HepG2 (cell line): ENCODE results near the gene TEDC2. TPM values are rescaled to one million over a fixed set of nuclear protein-coding genes. Genes with fewer than 3 reads are reported as not detected.
A peak's percentile ranks its signal among the peaks of the same experiment; 100 is the strongest.

ENCODE experiments used
- ATAC-seq: fragments of 200-7000 bp; cut with Tn5 transposase; 3 replicates; pipeline ENCODE4 v1.9.1; 2020; ENCODE audit warnings: mild to moderate bottlenecking, moderate library complexity
- BruUV-seq: library from RNA; stranded (reverse); fragments of 400-500 nt; replicated peaks from 2 replicates; lab custom pipeline; 2021; lab: Mats Ljungman, UMichigan
- CTCF ChIA-PET: fragments of 300-600 bp; formaldehyde crosslinking; extraction: SDS; loops from one replicate; lab custom pipeline; 2021; ENCODE audit warnings: low total read pairs, inconsistent platforms, low intra/inter-chr PET ratio; lab: Yijun Ruan, JAX
- POLR2A ChIA-PET: fragments of 350-600 bp; sonication (Branson Sonifier 250); formaldehyde crosslinking; loops from one replicate; lab custom pipeline; 2020; ENCODE audit warnings: antibody characterized with exemption, inconsistent platforms; lab: Yijun Ruan, JAX
- DNase-seq: peaks from one replicate; pipeline ENCODE4 v3.0.0-alpha.2; 2015; ENCODE audit warnings: low spot score
- FAIRE-seq: peaks from 3 replicates; lab custom pipeline; 2011; peaks lifted over from hg19 to GRCh38; lab: Jason Lieb, UNC
- H2AFZ ChIP-seq: one replicate; pipeline ENCODE4 v1.6.1; 2011; ENCODE audit warnings: low read length, inconsistent platforms
- H3K27ac ChIP-seq: fragments of 300-600 bp; 3 replicates; pipeline ENCODE4 v1.8.0; 2011; ENCODE audit warnings: mixed run types, mild to moderate bottlenecking, mixed read lengths, low read length, inconsistent platforms; ENCODE audit not compliant: insufficient read depth; ENCODE audit errors: extremely low read length
- H3K27me3 ChIP-seq, 2 experiments: fragments of 200-600 bp in 1 of 2; 2 replicates in 1 of 2; 3 replicates in 1 of 2; pipeline versions ENCODE4 v1.6.0 to v1.8.0; 2011; ENCODE audit warnings: low read length in 2 of 2, mild to moderate bottlenecking in 2 of 2, moderate library complexity in 2 of 2, inconsistent platforms in 1 of 2; ENCODE audit not compliant: insufficient read depth in 2 of 2, control insufficient read depth in 1 of 2
- H3K36me3 ChIP-seq, 2 experiments: fragments of 200-600 bp in 1 of 2; replicated peaks in 1 of 2; 2 replicates in 1 of 2; 3 replicates in 1 of 2; pipeline versions ENCODE4 v1.5.1 to v1.8.0; 2011; ENCODE audit warnings: low read length in 2 of 2, inconsistent platforms in 1 of 2; ENCODE audit not compliant: insufficient read depth in 2 of 2, control insufficient read depth in 1 of 2
- H3K4me1 ChIP-seq: 2 replicates; pipeline ENCODE4 v1.5.1; 2012; ENCODE audit warnings: low read length, inconsistent platforms; ENCODE audit not compliant: insufficient read depth
- H3K4me2 ChIP-seq: 2 replicates; pipeline ENCODE4 v1.6.0; 2011; ENCODE audit warnings: low read depth, low read length, inconsistent platforms
- H3K4me3 ChIP-seq, 3 experiments: fragments of 200-600 bp in 1 of 3; sonication (generic), shearing (Covaris generic) in 1 of 3; replicated peaks in 1 of 3; 2 replicates each; pipeline ENCODE4 v1.5.1; 2011 to 2016; ENCODE audit warnings: low read length in 3 of 3, inconsistent platforms in 2 of 3, low read depth in 2 of 3, mild to moderate bottlenecking in 2 of 3, control low read depth in 1 of 3, mixed read lengths in 1 of 3; ENCODE audit not compliant: insufficient read depth in 1 of 3
- H3K79me2 ChIP-seq: one replicate; pipeline ENCODE4 v1.6.1; 2011; ENCODE audit warnings: low read length, inconsistent platforms; ENCODE audit not compliant: insufficient read depth
- H3K9ac ChIP-seq: 2 replicates; pipeline ENCODE4 v1.6.0; 2011; ENCODE audit warnings: mild to moderate bottlenecking, low read depth, low read length, inconsistent platforms; ENCODE audit not compliant: insufficient read depth
- H3K9me3 ChIP-seq: 2 replicates; pipeline ENCODE4 v1.5.1; 2012; ENCODE audit warnings: mild to moderate bottlenecking, low read length
- H4K20me1 ChIP-seq: 2 replicates; pipeline ENCODE4 v1.6.0; 2011; ENCODE audit warnings: inconsistent platforms, mild to moderate bottlenecking, low read length, moderate library complexity; ENCODE audit not compliant: insufficient read depth
- CREB1 ChIP-seq, 2 experiments: fragments of 450-650 bp in 1 of 2; IDR thresholded peaks; 2 replicates each; pipeline ENCODE4 v1.6.1; 2016 to 2017; ENCODE audit warnings: control low read depth in 1 of 2, mild to moderate bottlenecking in 1 of 2, missing compliant biosample characterization in 1 of 2, missing genetic modification characterization in 1 of 2
- HOXA9 ChIP-seq: sonication (generic); formaldehyde crosslinking; IDR thresholded peaks from 2 replicates; pipeline ENCODE4 v1.8.1; 2022; ENCODE audit warnings: missing genetic modification reagents, mild to moderate bottlenecking, moderate library complexity, borderline replicate concordance
- MATR3 ChIP-seq: sonication (generic); formaldehyde crosslinking; IDR thresholded peaks from 2 replicates; pipeline ENCODE4 v1.4.0; 2020; ENCODE audit warnings: missing genetic modification reagents
- MTA1 ChIP-seq: sonication (generic); formaldehyde crosslinking; IDR thresholded peaks from 2 replicates; pipeline ENCODE4 v1.4.0; 2020; ENCODE audit warnings: missing genetic modification reagents, mild to moderate bottlenecking, borderline replicate concordance
- TAF1 ChIP-seq: sonication (generic); formaldehyde crosslinking; IDR thresholded peaks from 2 replicates; pipeline ENCODE4 v1.4.0; 2020; ENCODE audit warnings: missing genetic modification reagents
- TEAD2 ChIP-seq: sonication (generic); formaldehyde crosslinking; IDR thresholded peaks from 2 replicates; pipeline ENCODE4 v1.9.0; 2021; ENCODE audit warnings: missing genetic modification reagents
- ZNF138 ChIP-seq: sonication (generic); formaldehyde crosslinking; IDR thresholded peaks from 2 replicates; pipeline ENCODE4 v1.5.0; 2020; ENCODE audit warnings: mild to moderate bottlenecking, low read depth, missing genetic modification reagents
- ZNF501 ChIP-seq: sonication (generic); formaldehyde crosslinking; IDR thresholded peaks from 2 replicates; pipeline ENCODE4 v1.5.1; 2020; ENCODE audit warnings: mild to moderate bottlenecking, moderate library complexity, missing genetic modification reagents
- ZNF597 ChIP-seq: sonication (generic); formaldehyde crosslinking; IDR thresholded peaks from 2 replicates; pipeline ENCODE4 v1.5.0; 2020; ENCODE audit warnings: missing genetic modification reagents
- ZNF678 ChIP-seq: sonication (generic); formaldehyde crosslinking; IDR thresholded peaks from 2 replicates; pipeline ENCODE4 v1.4.0; 2020; ENCODE audit warnings: mild to moderate bottlenecking, missing genetic modification reagents
- ZNF709 ChIP-seq: sonication (generic); formaldehyde crosslinking; IDR thresholded peaks from 2 replicates; pipeline ENCODE4 v1.5.0; 2020; ENCODE audit warnings: mild to moderate bottlenecking, missing genetic modification reagents
- ZNF724P ChIP-seq: sonication (generic); formaldehyde crosslinking; IDR thresholded peaks from 2 replicates; pipeline ENCODE4 v1.8.0; 2022; ENCODE audit warnings: missing genetic modification reagents, borderline replicate concordance
- ZSCAN21 ChIP-seq: sonication (generic); formaldehyde crosslinking; IDR thresholded peaks from 2 replicates; pipeline ENCODE4 v1.8.0; 2022; ENCODE audit warnings: mild to moderate bottlenecking, missing genetic modification reagents, moderate library complexity, borderline replicate concordance
- WGBS: methylation state at CpG from one replicate; pipeline ENCODE4 v1.1.6; 2017; ENCODE audit warnings: low lambda C conversion rate; 5-methylcytosine and 5-hydroxymethylcytosine counted together
- in situ Hi-C: cut with HindIII; loops from 2 replicates; pipeline ENCODE4 v1.10.0; 2017; ENCODE audit warnings: low pct_unique_long_range_greater_than_20kb; ENCODE audit not compliant: extremely low pct_ligation_motif_present
- intact Hi-C: fragments of 100-400 bp; cut with micrococcal nuclease; formaldehyde crosslinking; loops from one replicate; pipeline ENCODE4 v1.10.0; 2022; ENCODE audit not compliant: unreplicated experiment
- polyA plus RNA-seq, 8 experiments: library from polyadenylated mRNA; depleted of rRNA in 3 of 8; stranded (reverse) in 7 of 8; unstranded in 1 of 8; fragments of >200 nt; fragmentation: Illumina TruSeq in 4 of 8; extraction: Trizol in 4 of 8; gene quantifications; 2 replicates each; pipeline versions ENCODE4 v1.2.1 to v1.2.3, GENCODE V29; 2011 to 2016; ENCODE audit warnings: low read depth in 4 of 8, missing spikeins in 1 of 8, mixed read lengths in 1 of 8; ENCODE audit not compliant: insufficient read depth in 1 of 8
- total RNA-seq, 5 experiments: library from RNA; depleted of rRNA; stranded (reverse); fragments of >200 nt; fragmentation: Illumina TruSeq; extraction: Trizol; gene quantifications; 2 replicates each; pipeline ENCODE4 v1.2.3, GENCODE V29; 2016; ENCODE audit warnings: low read depth in 1 of 5
- TF ChIP-seq, protein P1 (sequence below): sonication (generic); formaldehyde crosslinking; IDR thresholded peaks from 2 replicates; pipeline ENCODE4 v1.5.0; 2020; ENCODE audit warnings: mild to moderate bottlenecking, missing genetic modification reagents, moderate library complexity
- TF ChIP-seq, protein P2 (sequence below): IDR thresholded peaks from 2 replicates; pipeline ENCODE4 v1.6.1; 2016; ENCODE audit warnings: missing biosample characterization, missing genetic modification reagents, low read depth
- TF ChIP-seq, protein P3 (sequence below): sonication (generic); formaldehyde crosslinking; IDR thresholded peaks from 2 replicates; pipeline ENCODE4 v1.5.0; 2020; ENCODE audit warnings: mild to moderate bottlenecking, missing genetic modification reagents
- TF ChIP-seq, protein P4 (sequence below): sonication (generic); formaldehyde crosslinking; IDR thresholded peaks from 2 replicates; pipeline ENCODE4 v1.4.0; 2020; ENCODE audit warnings: mild to moderate bottlenecking, missing genetic modification reagents

The TEDC2 gene
- total and polyA plus RNA-seq, 2 of the 13 experiments (the other 11 are each of a cell fraction or from before 2014, with no cell fraction given): 6.2 to 24.4 TPM

- intact Hi-C loops: no loop called here
- BruUV-seq: no TSS peak
- TF ChIP-seq CREB1 (IDR thresholded peaks at IDR 0.05) (no peak), CREB1 (CRISPR knock-in tag; IDR thresholded peaks at IDR 0.05) (no peak), TEAD2 (CRISPR knock-in tag) (no peak), ZNF138 (CRISPR knock-in tag) (no peak), MTA1 (CRISPR knock-in tag) (no peak), ZNF709 (CRISPR knock-in tag) (no peak), MATR3 (CRISPR knock-in tag) (no peak), ZNF501 (CRISPR knock-in tag) (no peak), ZNF597 (CRISPR knock-in tag) (no peak), HOXA9 (CRISPR knock-in tag) (no peak), TAF1 (CRISPR knock-in tag) (no peak; the same call in 1 of the 2 replicates), ZNF678 (CRISPR knock-in tag) (no peak), ZSCAN21 (CRISPR knock-in tag) (peak; percentile 10), ZNF724P (CRISPR knock-in tag) (no peak)
- TF ChIP-seq, protein P1, sequence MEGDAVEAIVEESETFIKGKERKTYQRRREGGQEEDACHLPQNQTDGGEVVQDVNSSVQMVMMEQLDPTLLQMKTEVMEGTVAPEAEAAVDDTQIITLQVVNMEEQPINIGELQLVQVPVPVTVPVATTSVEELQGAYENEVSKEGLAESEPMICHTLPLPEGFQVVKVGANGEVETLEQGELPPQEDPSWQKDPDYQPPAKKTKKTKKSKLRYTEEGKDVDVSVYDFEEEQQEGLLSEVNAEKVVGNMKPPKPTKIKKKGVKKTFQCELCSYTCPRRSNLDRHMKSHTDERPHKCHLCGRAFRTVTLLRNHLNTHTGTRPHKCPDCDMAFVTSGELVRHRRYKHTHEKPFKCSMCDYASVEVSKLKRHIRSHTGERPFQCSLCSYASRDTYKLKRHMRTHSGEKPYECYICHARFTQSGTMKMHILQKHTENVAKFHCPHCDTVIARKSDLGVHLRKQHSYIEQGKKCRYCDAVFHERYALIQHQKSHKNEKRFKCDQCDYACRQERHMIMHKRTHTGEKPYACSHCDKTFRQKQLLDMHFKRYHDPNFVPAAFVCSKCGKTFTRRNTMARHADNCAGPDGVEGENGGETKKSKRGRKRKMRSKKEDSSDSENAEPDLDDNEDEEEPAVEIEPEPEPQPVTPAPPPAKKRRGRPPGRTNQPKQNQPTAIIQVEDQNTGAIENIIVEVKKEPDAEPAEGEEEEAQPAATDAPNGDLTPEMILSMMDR: no peak
- TF ChIP-seq, protein P2, sequence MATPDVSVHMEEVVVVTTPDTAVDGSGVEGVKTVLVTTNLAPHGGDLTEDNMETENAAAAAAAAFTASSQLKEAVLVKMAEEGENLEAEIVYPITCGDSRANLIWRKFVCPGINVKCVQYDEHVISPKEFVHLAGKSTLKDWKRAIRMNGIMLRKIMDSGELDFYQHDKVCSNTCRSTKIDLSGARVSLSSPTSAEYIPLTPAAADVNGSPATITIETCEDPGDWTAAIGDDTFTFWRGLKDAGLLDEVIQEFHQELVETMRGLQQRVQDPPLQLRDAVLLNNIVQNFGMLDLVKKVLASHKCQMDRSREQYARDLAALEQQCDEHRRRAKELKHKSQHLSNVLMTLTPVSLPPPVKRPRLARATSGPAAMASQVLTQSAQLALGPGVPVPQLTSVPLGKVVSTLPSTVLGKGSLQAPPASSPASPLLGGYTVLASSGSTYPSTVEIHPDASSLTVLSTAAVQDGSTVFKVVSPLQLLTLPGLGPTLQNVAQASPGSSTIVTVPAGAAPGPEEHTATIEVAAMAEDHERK (CRISPR knock-in tag): no peak
- TF ChIP-seq, protein P3, sequence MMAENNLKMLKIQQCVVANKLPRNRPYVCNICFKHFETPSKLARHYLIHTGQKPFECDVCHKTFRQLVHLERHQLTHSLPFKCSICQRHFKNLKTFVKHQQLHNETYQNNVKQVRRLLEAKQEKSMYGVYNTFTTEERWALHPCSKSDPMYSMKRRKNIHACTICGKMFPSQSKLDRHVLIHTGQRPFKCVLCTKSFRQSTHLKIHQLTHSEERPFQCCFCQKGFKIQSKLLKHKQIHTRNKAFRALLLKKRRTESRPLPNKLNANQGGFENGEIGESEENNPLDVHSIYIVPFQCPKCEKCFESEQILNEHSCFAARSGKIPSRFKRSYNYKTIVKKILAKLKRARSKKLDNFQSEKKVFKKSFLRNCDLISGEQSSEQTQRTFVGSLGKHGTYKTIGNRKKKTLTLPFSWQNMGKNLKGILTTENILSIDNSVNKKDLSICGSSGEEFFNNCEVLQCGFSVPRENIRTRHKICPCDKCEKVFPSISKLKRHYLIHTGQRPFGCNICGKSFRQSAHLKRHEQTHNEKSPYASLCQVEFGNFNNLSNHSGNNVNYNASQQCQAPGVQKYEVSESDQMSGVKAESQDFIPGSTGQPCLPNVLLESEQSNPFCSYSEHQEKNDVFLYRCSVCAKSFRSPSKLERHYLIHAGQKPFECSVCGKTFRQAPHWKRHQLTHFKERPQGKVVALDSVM (CRISPR knock-in tag): no peak
- TF ChIP-seq, protein P4, sequence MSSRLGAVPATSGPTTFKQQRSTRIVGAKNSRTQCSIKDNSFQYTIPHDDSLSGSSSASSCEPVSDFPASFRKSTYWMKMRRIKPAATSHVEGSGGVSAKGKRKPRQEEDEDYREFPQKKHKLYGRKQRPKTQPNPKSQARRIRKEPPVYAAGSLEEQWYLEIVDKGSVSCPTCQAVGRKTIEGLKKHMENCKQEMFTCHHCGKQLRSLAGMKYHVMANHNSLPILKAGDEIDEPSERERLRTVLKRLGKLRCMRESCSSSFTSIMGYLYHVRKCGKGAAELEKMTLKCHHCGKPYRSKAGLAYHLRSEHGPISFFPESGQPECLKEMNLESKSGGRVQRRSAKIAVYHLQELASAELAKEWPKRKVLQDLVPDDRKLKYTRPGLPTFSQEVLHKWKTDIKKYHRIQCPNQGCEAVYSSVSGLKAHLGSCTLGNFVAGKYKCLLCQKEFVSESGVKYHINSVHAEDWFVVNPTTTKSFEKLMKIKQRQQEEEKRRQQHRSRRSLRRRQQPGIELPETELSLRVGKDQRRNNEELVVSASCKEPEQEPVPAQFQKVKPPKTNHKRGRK (CRISPR knock-in tag): no peak
Observed at GRCh38 chr16:2460391-2460713, 443 bp downstream of the TEDC2 start.

More at GRCh38 chr16:2460391-2460713, 443 bp downstream of the TEDC2 start:
- Histone ChIP-seq H4K20me1 (no peaks in the 10 kb centered on the region), H3K27me3 (no peaks in the 10 kb centered on the region), H2AFZ (no peak overlapping the region), H3K27ac (peak overlapping the region; percentile 78), H3K4me2 (peak overlapping the region; percentile 98), H3K9ac (peak overlapping the region; percentile 72), H3K9me3 (no peaks in the 10 kb centered on the region), H3K4me3 (peak overlapping the region; percentile 59 to 75 (median 65); a peak in 5 of 6 replicates), H3K36me3 (peaks cover 11 to 19% of the 10 kb centered on the region in 2 experiments; a peak in 4 of 5 replicates), H3K79me2 (no peaks in the 10 kb centered on the region), H3K4me1 (peaks cover 24% of the 10 kb centered on the region)
- DNase-seq: no peak
- in situ Hi-C loops: no loop called here
- no peak for FAIRE-seq
- no peak for ATAC-seq
- ChIA-PET POLR2A (interaction anchor here (0.8 to 1.7 kb wide), 7 partner anchors 9 to 64 kb away, joined by 3 to 9 read pairs (median 5); partner anchors contain the start of genes NTN3 and TBC1D24), CTCF (no interaction called here)
- 43% methylated on average over 1 of the region's 20 CpGs for WGBS
